HEK293 (cell line): ENCODE measurements around the gene CITED1.

Experiments used
- ZNF266 ChIP-seq: fragments of 450-650 bp; formaldehyde crosslinking; IDR thresholded peaks from 2 replicates; pipeline ENCODE4 v1.5.1; 2016; ENCODE audit warnings: missing biosample characterization, missing genetic modification characterization, low read depth
- ZNF561 ChIP-seq: fragments of 450-650 bp; IDR thresholded peaks from 2 replicates; pipeline ENCODE4 v1.5.1; 2018; ENCODE audit warnings: missing biosample characterization, missing genetic modification characterization, borderline replicate concordance
- TF ChIP-seq, protein P1 (sequence below): fragments of 450-650 bp; formaldehyde crosslinking; IDR thresholded peaks from 2 replicates; pipeline ENCODE4 v1.5.1; 2016; ENCODE audit warnings: missing biosample characterization, missing genetic modification characterization

DNA sequence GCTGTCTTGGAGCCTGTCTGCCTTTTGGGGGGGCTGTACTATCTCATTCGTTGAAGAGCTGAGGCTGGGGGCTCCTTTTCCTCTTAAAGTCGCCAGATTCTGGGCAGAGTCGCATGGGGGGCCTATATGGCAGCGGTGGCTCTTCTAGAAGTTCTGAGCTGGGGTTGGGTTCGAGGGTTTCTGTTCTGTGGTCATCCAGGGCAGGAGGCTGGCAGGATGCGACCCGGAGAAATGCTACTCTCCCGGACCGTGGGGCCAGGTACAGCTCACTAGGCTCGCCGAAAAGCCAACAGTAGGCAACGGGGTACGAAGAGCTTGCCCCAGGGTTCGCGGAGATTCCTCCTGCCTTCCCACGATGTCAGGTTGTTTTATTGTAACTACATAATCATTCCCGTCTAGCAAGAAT is 1.9 kb upstream of the CITED1 start:
- TF ChIP-seq ZNF561 (tag by site-specific recombination) (no peak), ZNF266 (tag by site-specific recombination) (no peak)
- TF ChIP-seq, protein P1, sequence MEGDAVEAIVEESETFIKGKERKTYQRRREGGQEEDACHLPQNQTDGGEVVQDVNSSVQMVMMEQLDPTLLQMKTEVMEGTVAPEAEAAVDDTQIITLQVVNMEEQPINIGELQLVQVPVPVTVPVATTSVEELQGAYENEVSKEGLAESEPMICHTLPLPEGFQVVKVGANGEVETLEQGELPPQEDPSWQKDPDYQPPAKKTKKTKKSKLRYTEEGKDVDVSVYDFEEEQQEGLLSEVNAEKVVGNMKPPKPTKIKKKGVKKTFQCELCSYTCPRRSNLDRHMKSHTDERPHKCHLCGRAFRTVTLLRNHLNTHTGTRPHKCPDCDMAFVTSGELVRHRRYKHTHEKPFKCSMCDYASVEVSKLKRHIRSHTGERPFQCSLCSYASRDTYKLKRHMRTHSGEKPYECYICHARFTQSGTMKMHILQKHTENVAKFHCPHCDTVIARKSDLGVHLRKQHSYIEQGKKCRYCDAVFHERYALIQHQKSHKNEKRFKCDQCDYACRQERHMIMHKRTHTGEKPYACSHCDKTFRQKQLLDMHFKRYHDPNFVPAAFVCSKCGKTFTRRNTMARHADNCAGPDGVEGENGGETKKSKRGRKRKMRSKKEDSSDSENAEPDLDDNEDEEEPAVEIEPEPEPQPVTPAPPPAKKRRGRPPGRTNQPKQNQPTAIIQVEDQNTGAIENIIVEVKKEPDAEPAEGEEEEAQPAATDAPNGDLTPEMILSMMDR (tag by site-specific recombination) = no peak
